Measurements from ENCODE around the gene TBC1D2.

DNA sequence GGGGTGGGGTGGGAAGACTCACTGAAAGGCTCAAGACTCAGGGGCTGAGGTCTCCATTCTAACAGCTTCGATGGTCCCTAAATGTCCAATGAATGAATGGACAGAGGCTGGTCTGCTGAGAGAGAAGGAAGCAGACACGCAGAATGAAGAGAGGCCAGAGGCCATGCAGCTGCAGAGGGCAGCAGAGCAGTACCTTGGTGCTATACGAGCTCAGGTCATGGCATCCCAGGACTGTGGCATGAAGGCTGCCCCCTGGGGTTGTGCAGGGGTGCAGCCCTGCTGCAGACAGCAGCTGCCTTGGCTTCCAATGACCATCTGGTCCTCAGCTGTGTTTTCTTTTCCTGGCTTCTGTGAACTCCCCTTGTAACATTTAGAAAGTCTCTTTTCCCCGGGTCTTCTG lies 47.8 kb downstream of the TBC1D2 start:
- TF ChIP-seq NFE2L2 (conservative IDR thresholded peaks at IDR 0.05; ENCODE audit: low read length) (no peak), HDAC2 (IDR thresholded peaks at IDR 0.05) (no peak), ESRRA (IDR thresholded peaks at IDR 0.05; ENCODE audit: borderline replicate concordance, low read length) (no peak), POLR2A (IDR thresholded peaks at IDR 0.05; ENCODE audit: low read length) (no peak), SMC3 (IDR thresholded peaks at IDR 0.05) (0 out of 3 replicates have a peak, but pooled peaks have one; percentile 6), MAFK (IDR thresholded peaks at IDR 0.05; ENCODE audit: partially characterized antibody) (no peak), CTCF (IDR thresholded peaks at IDR 0.05) (no peak), BCL3 (IDR thresholded peaks at IDR 0.05) (no peak), MAZ (IDR thresholded peaks at IDR 0.05; ENCODE audit: borderline replicate concordance, low read depth, low read length) (no peak), NR3C1 (IDR thresholded peaks at IDR 0.05) (no peak), BHLHE40 (IDR thresholded peaks at IDR 0.05; ENCODE audit: low read depth, low read length) (no peak), EHF (CRISPR knock-in tag; IDR thresholded peaks at IDR 0.05) (no peak)

Measured in A549 (cell line).